HEK293 (cell line): ENCODE data around the gene MAP3K14.

Source experiments
- KLF10 ChIP-seq: fragments of 450-650 bp; IDR thresholded peaks from 2 replicates; pipeline ENCODE4 v1.5.1; 2018; ENCODE audit warnings: missing biosample characterization, mild to moderate bottlenecking, missing genetic modification characterization
- SP2 ChIP-seq: fragments of 450-650 bp; formaldehyde crosslinking; IDR thresholded peaks from 2 replicates; pipeline ENCODE4 v1.5.1; 2016; ENCODE audit warnings: missing biosample characterization, missing genetic modification characterization
- ZBTB20 ChIP-seq: fragments of 450-650 bp; formaldehyde crosslinking; IDR thresholded peaks from 2 replicates; pipeline ENCODE4 v1.5.1; 2016; ENCODE audit warnings: missing biosample characterization, missing genetic modification characterization
- ZBTB8A ChIP-seq: fragments of 450-650 bp; formaldehyde crosslinking; IDR thresholded peaks from 2 replicates; pipeline ENCODE4 v1.5.1; 2016; ENCODE audit warnings: missing biosample characterization, missing genetic modification characterization
- ZNF10 ChIP-seq: fragments of 450-650 bp; formaldehyde crosslinking; IDR thresholded peaks from 2 replicates; pipeline ENCODE4 v1.5.1; 2017; ENCODE audit warnings: missing biosample characterization, missing genetic modification characterization
- ZNF214 ChIP-seq: fragments of 450-650 bp; formaldehyde crosslinking; IDR thresholded peaks from 2 replicates; pipeline ENCODE4 v1.5.1; 2017; ENCODE audit warnings: missing biosample characterization, mild to moderate bottlenecking, missing genetic modification characterization, borderline replicate concordance
- ZNF223 ChIP-seq: fragments of 450-650 bp; formaldehyde crosslinking; IDR thresholded peaks from 2 replicates; pipeline ENCODE4 v1.5.1; 2016; ENCODE audit warnings: missing biosample characterization, missing genetic modification characterization
- ZNF394 ChIP-seq: fragments of 450-650 bp; formaldehyde crosslinking; IDR thresholded peaks from 2 replicates; pipeline ENCODE4 v1.5.1; 2016; ENCODE audit warnings: missing biosample characterization, missing genetic modification characterization, mild to moderate bottlenecking, moderate library complexity, borderline replicate concordance
- ZNF600 ChIP-seq: fragments of 450-650 bp; formaldehyde crosslinking; IDR thresholded peaks from 2 replicates; pipeline ENCODE4 v1.5.1; 2016; ENCODE audit warnings: missing biosample characterization, missing genetic modification characterization
- ZNF660 ChIP-seq: fragments of 450-650 bp; IDR thresholded peaks from 2 replicates; pipeline ENCODE4 v1.5.1; 2018; ENCODE audit warnings: missing biosample characterization, mild to moderate bottlenecking, missing genetic modification characterization
- ZNF777 ChIP-seq: fragments of 450-650 bp; formaldehyde crosslinking; IDR thresholded peaks from 2 replicates; pipeline ENCODE4 v1.5.1; 2017; ENCODE audit warnings: missing biosample characterization, missing genetic modification characterization, borderline replicate concordance
- TF ChIP-seq, protein P1 (sequence below): fragments of 450-650 bp; formaldehyde crosslinking; IDR thresholded peaks from 2 replicates; pipeline ENCODE4 v1.5.1; 2016; ENCODE audit warnings: missing biosample characterization, missing genetic modification characterization
- TF ChIP-seq, protein P2 (sequence below): fragments of 450-650 bp; formaldehyde crosslinking; IDR thresholded peaks from 2 replicates; pipeline ENCODE4 v1.5.1; 2016; ENCODE audit warnings: missing biosample characterization, missing genetic modification characterization
- TF ChIP-seq, protein P3 (sequence below): fragments of 450-650 bp; formaldehyde crosslinking; IDR thresholded peaks from 2 replicates; pipeline ENCODE4 v1.5.1; 2016; ENCODE audit warnings: missing biosample characterization, missing genetic modification characterization
- TF ChIP-seq, protein P4 (sequence below): fragments of 450-650 bp; formaldehyde crosslinking; IDR thresholded peaks from 2 replicates; pipeline ENCODE4 v1.5.1; 2016; ENCODE audit warnings: missing biosample characterization, missing genetic modification characterization, borderline replicate concordance
- TF ChIP-seq, protein P5 (sequence below): fragments of 450-650 bp; IDR thresholded peaks from 2 replicates; pipeline ENCODE4 v1.5.1; 2018; ENCODE audit warnings: missing biosample characterization, mild to moderate bottlenecking, missing genetic modification characterization
- TF ChIP-seq, protein P6 (sequence below): fragments of 450-650 bp; formaldehyde crosslinking; IDR thresholded peaks from 2 replicates; pipeline ENCODE4 v1.5.1; 2016; ENCODE audit warnings: missing biosample characterization, missing genetic modification characterization
- TF ChIP-seq, protein P7 (sequence below): sonication (generic); formaldehyde crosslinking; IDR thresholded peaks from 2 replicates; pipeline ENCODE4 v1.8.1; 2022; ENCODE audit warnings: mild to moderate bottlenecking, moderate library complexity, missing genetic modification reagents
- TF ChIP-seq, protein P8 (sequence below): fragments of 450-650 bp; formaldehyde crosslinking; IDR thresholded peaks from 2 replicates; pipeline ENCODE4 v1.5.1; 2017; ENCODE audit warnings: missing biosample characterization, missing genetic modification characterization

The MAP3K14 gene

DNA sequence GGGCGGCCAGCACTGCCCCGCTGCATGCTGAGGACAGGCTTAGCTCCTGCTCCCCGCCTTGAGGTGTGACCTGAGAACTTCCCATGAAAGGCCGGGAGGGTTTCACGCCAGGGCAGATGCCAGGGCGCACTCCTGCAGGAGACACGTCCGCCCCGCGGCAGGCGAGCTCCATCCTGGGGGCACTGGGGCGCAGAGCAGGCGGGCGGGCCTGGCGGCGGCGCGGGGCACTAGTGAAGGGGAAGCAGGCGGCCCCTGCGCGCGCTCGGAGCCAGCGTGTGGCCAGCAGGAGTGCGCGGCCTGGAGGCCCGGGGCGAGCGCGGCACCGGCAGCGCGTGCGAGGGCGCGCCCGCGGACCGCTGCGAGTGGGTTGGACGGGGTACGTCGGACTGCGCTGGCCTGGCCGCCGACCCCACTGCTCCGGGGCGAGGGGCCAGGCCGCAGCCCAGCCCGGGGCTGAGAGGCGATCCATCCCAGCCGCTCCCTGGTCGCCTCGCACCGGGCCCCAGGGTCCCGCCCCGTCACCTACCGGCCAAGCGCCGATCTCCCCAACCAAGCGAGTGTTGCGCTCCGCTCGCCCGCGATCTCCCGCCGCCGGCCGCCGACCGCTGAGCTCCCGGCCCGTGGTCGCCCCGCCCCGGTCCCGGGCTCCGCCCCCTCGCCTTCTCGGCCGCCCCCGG lies at the start of gene MAP3K14 (continued):
- TF ChIP-seq, protein P1, sequence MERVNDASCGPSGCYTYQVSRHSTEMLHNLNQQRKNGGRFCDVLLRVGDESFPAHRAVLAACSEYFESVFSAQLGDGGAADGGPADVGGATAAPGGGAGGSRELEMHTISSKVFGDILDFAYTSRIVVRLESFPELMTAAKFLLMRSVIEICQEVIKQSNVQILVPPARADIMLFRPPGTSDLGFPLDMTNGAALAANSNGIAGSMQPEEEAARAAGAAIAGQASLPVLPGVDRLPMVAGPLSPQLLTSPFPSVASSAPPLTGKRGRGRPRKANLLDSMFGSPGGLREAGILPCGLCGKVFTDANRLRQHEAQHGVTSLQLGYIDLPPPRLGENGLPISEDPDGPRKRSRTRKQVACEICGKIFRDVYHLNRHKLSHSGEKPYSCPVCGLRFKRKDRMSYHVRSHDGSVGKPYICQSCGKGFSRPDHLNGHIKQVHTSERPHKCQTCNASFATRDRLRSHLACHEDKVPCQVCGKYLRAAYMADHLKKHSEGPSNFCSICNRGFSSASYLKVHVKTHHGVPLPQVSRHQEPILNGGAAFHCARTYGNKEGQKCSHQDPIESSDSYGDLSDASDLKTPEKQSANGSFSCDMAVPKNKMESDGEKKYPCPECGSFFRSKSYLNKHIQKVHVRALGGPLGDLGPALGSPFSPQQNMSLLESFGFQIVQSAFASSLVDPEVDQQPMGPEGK (tag by site-specific recombination) = peak; percentile 60; the same call in 1 of the 2 replicates
- TF ChIP-seq, protein P2, sequence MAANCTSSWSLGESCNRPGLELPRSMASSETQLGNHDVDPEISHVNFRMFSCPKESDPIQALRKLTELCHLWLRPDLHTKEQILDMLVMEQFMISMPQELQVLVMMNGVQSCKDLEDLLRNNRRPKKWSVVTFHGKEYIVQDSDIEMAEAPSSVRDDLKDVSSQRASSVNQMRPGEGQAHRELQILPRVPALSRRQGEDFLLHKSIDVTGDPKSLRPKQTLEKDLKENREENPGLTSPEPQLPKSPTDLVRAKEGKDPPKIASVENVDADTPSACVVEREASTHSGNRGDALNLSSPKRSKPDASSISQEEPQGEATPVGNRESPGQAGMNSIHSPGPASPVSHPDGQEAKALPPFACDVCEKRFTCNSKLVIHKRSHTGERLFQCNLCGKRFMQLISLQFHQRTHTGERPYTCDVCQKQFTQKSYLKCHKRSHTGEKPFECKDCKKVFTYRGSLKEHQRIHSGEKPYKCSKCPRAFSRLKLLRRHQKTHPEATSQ (tag by site-specific recombination) = 0 out of 2 replicates have a peak, but pooled peaks have one; percentile 53
- peak; percentile 26 for TF ChIP-seq SP2 (tag by site-specific recombination)
- TF ChIP-seq, protein P3, sequence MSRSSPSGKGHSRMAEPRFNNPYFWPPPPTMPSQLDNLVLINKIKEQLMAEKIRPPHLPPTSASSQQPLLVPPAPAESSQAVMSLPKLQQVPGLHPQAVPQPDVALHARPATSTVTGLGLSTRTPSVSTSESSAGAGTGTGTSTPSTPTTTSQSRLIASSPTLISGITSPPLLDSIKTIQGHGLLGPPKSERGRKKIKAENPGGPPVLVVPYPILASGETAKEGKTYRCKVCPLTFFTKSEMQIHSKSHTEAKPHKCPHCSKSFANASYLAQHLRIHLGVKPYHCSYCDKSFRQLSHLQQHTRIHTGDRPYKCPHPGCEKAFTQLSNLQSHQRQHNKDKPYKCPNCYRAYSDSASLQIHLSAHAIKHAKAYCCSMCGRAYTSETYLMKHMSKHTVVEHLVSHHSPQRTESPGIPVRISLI (tag by site-specific recombination) = no peak
- no peak for TF ChIP-seq ZNF600
- TF ChIP-seq, protein P4, sequence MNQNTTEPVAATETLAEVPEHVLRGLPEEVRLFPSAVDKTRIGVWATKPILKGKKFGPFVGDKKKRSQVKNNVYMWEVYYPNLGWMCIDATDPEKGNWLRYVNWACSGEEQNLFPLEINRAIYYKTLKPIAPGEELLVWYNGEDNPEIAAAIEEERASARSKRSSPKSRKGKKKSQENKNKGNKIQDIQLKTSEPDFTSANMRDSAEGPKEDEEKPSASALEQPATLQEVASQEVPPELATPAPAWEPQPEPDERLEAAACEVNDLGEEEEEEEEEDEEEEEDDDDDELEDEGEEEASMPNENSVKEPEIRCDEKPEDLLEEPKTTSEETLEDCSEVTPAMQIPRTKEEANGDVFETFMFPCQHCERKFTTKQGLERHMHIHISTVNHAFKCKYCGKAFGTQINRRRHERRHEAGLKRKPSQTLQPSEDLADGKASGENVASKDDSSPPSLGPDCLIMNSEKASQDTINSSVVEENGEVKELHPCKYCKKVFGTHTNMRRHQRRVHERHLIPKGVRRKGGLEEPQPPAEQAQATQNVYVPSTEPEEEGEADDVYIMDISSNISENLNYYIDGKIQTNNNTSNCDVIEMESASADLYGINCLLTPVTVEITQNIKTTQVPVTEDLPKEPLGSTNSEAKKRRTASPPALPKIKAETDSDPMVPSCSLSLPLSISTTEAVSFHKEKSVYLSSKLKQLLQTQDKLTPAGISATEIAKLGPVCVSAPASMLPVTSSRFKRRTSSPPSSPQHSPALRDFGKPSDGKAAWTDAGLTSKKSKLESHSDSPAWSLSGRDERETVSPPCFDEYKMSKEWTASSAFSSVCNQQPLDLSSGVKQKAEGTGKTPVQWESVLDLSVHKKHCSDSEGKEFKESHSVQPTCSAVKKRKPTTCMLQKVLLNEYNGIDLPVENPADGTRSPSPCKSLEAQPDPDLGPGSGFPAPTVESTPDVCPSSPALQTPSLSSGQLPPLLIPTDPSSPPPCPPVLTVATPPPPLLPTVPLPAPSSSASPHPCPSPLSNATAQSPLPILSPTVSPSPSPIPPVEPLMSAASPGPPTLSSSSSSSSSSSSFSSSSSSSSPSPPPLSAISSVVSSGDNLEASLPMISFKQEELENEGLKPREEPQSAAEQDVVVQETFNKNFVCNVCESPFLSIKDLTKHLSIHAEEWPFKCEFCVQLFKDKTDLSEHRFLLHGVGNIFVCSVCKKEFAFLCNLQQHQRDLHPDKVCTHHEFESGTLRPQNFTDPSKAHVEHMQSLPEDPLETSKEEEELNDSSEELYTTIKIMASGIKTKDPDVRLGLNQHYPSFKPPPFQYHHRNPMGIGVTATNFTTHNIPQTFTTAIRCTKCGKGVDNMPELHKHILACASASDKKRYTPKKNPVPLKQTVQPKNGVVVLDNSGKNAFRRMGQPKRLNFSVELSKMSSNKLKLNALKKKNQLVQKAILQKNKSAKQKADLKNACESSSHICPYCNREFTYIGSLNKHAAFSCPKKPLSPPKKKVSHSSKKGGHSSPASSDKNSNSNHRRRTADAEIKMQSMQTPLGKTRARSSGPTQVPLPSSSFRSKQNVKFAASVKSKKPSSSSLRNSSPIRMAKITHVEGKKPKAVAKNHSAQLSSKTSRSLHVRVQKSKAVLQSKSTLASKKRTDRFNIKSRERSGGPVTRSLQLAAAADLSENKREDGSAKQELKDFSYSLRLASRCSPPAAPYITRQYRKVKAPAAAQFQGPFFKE (tag by site-specific recombination) = no peak
- TF ChIP-seq, protein P5, sequence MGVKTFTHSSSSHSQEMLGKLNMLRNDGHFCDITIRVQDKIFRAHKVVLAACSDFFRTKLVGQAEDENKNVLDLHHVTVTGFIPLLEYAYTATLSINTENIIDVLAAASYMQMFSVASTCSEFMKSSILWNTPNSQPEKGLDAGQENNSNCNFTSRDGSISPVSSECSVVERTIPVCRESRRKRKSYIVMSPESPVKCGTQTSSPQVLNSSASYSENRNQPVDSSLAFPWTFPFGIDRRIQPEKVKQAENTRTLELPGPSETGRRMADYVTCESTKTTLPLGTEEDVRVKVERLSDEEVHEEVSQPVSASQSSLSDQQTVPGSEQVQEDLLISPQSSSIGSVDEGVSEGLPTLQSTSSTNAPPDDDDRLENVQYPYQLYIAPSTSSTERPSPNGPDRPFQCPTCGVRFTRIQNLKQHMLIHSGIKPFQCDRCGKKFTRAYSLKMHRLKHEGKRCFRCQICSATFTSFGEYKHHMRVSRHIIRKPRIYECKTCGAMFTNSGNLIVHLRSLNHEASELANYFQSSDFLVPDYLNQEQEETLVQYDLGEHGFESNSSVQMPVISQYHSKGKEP (tag by site-specific recombination) = 0 out of 2 replicates have a peak, but pooled peaks have one; percentile 15
- TF ChIP-seq, protein P6, sequence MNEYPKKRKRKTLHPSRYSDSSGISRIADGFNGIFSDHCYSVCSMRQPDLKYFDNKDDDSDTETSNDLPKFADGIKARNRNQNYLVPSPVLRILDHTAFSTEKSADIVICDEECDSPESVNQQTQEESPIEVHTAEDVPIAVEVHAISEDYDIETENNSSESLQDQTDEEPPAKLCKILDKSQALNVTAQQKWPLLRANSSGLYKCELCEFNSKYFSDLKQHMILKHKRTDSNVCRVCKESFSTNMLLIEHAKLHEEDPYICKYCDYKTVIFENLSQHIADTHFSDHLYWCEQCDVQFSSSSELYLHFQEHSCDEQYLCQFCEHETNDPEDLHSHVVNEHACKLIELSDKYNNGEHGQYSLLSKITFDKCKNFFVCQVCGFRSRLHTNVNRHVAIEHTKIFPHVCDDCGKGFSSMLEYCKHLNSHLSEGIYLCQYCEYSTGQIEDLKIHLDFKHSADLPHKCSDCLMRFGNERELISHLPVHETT (tag by site-specific recombination) = no peak
- TF ChIP-seq, protein P7, sequence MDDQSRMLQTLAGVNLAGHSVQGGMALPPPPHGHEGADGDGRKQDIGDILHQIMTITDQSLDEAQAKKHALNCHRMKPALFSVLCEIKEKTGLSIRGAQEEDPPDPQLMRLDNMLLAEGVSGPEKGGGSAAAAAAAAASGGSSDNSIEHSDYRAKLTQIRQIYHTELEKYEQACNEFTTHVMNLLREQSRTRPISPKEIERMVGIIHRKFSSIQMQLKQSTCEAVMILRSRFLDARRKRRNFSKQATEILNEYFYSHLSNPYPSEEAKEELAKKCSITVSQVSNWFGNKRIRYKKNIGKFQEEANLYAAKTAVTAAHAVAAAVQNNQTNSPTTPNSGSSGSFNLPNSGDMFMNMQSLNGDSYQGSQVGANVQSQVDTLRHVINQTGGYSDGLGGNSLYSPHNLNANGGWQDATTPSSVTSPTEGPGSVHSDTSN (CRISPR knock-in tag) = peak; percentile 84; the same call in 1 of the 2 replicates
- peak; percentile 76; the same call in 1 of the 2 replicates for TF ChIP-seq KLF10 (tag by site-specific recombination)
- no peak for TF ChIP-seq ZNF394 (tag by site-specific recombination)
- TF ChIP-seq ZNF10 (tag by site-specific recombination) = 0 out of 2 replicates have a peak, but pooled peaks have one; percentile 41
- peak; percentile 75 for TF ChIP-seq ZBTB20 (tag by site-specific recombination)
- peak; percentile 85; the same call in 1 of the 2 replicates for TF ChIP-seq ZNF660
- peak; percentile 84 for TF ChIP-seq ZBTB8A (tag by site-specific recombination)
- TF ChIP-seq ZNF777 (tag by site-specific recombination) = no peak
- TF ChIP-seq, protein P8, sequence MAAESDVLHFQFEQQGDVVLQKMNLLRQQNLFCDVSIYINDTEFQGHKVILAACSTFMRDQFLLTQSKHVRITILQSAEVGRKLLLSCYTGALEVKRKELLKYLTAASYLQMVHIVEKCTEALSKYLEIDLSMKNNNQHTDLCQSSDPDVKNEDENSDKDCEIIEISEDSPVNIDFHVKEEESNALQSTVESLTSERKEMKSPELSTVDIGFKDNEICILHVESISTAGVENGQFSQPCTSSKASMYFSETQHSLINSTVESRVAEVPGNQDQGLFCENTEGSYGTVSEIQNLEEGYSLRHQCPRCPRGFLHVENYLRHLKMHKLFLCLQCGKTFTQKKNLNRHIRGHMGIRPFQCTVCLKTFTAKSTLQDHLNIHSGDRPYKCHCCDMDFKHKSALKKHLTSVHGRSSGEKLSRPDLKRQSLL (tag by site-specific recombination) = no peak
- TF ChIP-seq ZNF214 (tag by site-specific recombination) = no peak
- no peak for TF ChIP-seq ZNF223
